H1 (cell line): Measurements from ENCODE around the gene ATP6V1F. TPM values are rescaled to one million over a fixed set of nuclear protein-coding genes. Genes with fewer than 3 reads are reported as not detected.

Experiments used
- RNF2 ChIP-seq: fragments of 200-900, 300-1000 bp; sonication (generic); IDR thresholded peaks from 2 replicates; pipeline ENCODE4 v1.7.1; 2016; ENCODE audit warnings: borderline replicate concordance, low read depth, mild to moderate bottlenecking, antibody characterized with exemption, low read length; ENCODE audit not compliant: poor library complexity, severe bottlenecking; ENCODE audit errors: missing control alignments
- RXRA ChIP-seq: IDR thresholded peaks from 2 replicates; pipeline ENCODE4 v1.6.1; 2011; ENCODE audit warnings: low read depth, mild to moderate bottlenecking, low read length, moderate library complexity; ENCODE audit not compliant: insufficient read depth
- TCF12 ChIP-seq: IDR thresholded peaks from 2 replicates; pipeline ENCODE4 v1.6.1; 2011; ENCODE audit warnings: low read depth, mild to moderate bottlenecking, low read length
- polyA plus RNA-seq, 7 experiments: library from polyadenylated mRNA; depleted of rRNA in 3 of 7; stranded (reverse) in 5 of 7; unstranded in 2 of 7; fragments of >200 nt in 5 of 7; fragments of 200-250 nt in 2 of 7; gene quantifications; 1 replicate in 5 of 7; 2 replicates in 1 of 7; 4 replicates in 1 of 7; pipeline versions ENCODE4 v1.2.1 to v1.2.3, GENCODE V29; 2011 to 2013; ENCODE audit warnings: missing spikeins in 2 of 7, mixed read lengths in 2 of 7
- total RNA-seq: library from RNA; stranded (reverse); fragmentation: NEBNext Ultra II Directional; extraction: Animal tissue kit (Norgen Biotek cat#: 25700); gene quantifications from 2 replicates; pipeline ENCODE4 v1.2.1, GENCODE V29; 2021

Gene ATP6V1F
- total and polyA plus RNA-seq, 2 of the 8 experiments (the other 6 are each of a cell fraction or from before 2014, with no cell fraction given) = 104 to 318 TPM

DNA sequence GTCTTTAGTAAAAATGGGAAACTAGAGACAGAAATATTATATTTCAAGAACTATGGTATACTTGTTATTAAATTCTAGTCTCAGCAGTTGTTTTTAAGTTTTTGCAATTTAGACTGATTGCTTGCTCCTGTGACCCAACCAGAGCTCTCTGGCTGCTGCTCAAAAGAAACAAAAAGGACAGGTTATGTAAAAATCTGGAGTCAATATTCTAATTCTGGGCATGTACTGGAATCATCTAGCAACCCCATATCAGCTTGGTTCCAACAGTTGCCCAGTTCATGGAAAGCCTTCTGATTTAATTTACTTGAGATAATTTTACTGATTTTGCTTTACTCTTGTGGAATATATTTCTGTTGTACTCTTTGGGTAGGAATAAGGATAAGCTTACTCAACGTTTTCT is 37.6 kb downstream of the ATP6V1F start (continued):
- TF ChIP-seq RNF2 (no peak), TCF12 (no peak), RXRA (no peak)
- TF ChIP-seq, all 59 proteins: peak for 0
